ENCODE data around the gene RGS6.

GRCh38 chr14:71967704-71968103 is 35.5 kb downstream of the RGS6 start:
- no peak for TF ChIP-seq CTCF (IDR thresholded peaks at IDR 0.05; ENCODE audit: insufficient read depth, low read depth, low read length)
- no peak for TF ChIP-seq EZH2 (IDR thresholded peaks at IDR 0.05; ENCODE audit: insufficient read depth, low read length)

All from astrocyte (in vitro differentiated cells and primary cell).